ENCODE measurements around the gene TH.
A peak's percentile ranks its signal among the peaks of the same experiment; 100 is the strongest.
"Not testable (repeated sequence)": the region's sequence is repeated elsewhere in the genome, so short reads cannot be mapped to it uniquely, and the experiment has no call there.

The TH gene

GRCh38 chr11:2198621-2199365, 27.2 kb upstream of the TH start:
- no peak overlapping the region for H3K4me3 ChIP-seq (ENCODE audit: low read depth, low read length)
- TF ChIP-seq CTCF (IDR thresholded peaks at IDR 0.05; ENCODE audit: control insufficient read depth, extremely low read depth, insufficient read depth): no peak
- DNase-seq (ENCODE audit: low read depth): no peak

DNA sequence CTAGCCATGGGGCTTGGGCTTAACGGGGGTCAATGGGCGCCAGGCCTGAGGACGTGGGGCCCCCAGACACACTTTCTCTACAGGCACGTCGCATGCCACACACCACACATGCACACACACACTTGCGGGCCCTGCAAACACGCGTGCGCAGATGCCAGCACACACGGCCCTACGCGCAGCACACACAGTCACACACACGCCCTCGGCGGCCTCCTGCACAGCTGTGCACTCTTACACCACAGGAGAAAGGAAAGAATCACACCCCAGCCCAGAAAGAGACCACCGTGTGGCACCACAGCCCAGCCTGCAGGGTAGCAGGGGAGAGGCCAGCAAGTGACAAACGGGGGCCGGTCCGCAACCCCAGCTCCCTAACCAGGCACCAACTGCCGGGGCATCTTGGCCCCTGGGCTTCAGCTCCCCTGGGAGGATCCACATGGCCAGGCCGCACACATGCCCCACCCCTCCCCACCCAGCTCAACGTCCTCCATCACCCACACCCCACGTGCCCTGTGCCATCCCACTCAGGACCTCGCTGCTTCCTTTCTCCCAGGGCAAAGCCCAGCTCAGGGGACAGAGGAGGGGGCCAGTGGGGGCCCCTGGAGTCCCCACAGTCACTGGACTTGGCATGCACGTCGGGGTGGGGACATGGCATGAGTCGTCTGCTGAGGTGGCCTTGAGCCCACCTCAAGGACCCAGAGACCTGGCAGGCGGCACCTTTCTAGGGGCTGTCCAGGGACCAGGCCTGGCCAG, 26.3 kb upstream of the TH start:
- no peak overlapping the region for H3K4me3 ChIP-seq (ENCODE audit: low read depth, low read length)
- no peak for TF ChIP-seq CTCF (IDR thresholded peaks at IDR 0.05; ENCODE audit: control insufficient read depth, extremely low read depth, insufficient read depth)
- no peak for DNase-seq (ENCODE audit: low read depth)

GRCh38 chr11:2196970-2197770, 25.6 kb upstream of the TH start:
- peak; percentile 99 for TF ChIP-seq CTCF (IDR thresholded peaks at IDR 0.05; ENCODE audit: control insufficient read depth, extremely low read depth, insufficient read depth)
- peak; percentile 31 for DNase-seq (ENCODE audit: low read depth)
- no peak overlapping the region for H3K4me3 ChIP-seq (ENCODE audit: low read depth, low read length)

DNA sequence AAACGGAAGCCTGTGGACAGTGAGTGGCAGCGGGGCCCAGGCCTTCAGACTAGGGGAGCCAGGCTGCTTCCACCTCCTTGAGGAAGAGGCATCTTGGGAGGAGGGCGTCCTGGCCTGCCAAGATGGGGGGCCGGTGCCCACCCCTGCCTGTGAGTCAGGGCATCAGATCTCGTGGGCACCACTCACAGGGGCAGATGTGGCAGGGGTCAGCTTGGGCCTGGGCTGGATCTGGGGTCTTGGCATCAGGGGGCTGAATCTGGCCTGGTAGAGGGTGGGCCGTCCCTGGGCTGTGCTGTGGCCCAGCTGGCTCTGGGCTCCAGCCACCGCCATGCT, 24.1 kb upstream of the TH start:
- TF ChIP-seq CTCF (IDR thresholded peaks at IDR 0.05; ENCODE audit: control insufficient read depth, extremely low read depth, insufficient read depth): no peak
- DNase-seq (ENCODE audit: low read depth): no peak
- no peak overlapping the region for H3K4me3 ChIP-seq (ENCODE audit: low read depth, low read length)

GRCh38 chr11:2194877-2195755, 23.5 kb upstream of the TH start:
- peak; percentile 94 for TF ChIP-seq CTCF (IDR thresholded peaks at IDR 0.05; ENCODE audit: control insufficient read depth, extremely low read depth, insufficient read depth)
- DNase-seq (ENCODE audit: low read depth): no peak
- H3K4me3 ChIP-seq (ENCODE audit: low read depth, low read length): no peak overlapping the region

DNA sequence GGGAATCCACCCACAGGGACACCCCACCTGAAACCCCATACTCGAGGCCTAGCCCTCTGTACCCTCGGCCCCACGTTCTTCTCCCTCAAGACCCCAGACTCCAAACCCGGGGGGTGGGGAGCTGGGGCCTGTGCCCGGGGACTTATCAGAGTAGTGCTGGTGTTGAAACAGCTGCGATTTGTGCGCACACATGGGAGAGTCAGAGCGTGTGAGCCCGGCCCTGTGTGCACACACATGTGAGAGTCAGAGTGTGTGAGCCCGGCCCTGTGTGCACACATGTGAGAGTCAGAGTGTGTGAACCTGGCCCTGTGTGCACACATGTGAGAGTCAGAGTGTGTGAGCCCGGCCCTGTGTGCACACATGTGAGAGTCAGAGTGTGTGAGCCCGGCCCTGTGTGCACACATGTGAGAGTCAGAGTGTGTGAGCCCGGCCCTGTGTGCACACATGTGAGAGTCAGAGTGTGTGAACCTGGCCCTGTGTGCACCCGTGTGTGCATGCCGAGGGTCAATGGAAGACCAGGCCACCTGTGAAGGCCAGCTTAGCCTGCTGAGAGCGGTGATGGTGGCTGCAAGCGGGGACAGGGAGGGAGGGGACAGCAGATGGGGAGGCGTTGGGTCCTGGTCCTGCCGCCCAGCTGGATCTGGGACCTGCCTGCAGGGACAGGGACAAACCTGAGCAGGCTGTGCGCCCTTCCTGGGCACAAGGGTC, 22.4 kb upstream of the TH start:
- not testable (repeated sequence) for H3K4me3 ChIP-seq (ENCODE audit: low read depth, low read length); DNase-seq (ENCODE audit: low read depth)

Data from LNCaP clone FGC (cell line).